Activated T-cell treated with anti-CD3 and anti-CD28 coated beads, Interleukin-2, amount 50 U/mL, for 72 hours (primary cell): ENCODE measurements around the gene TM4SF1. TPM values are rescaled to one million over a fixed set of nuclear protein-coding genes. Genes with fewer than 3 reads are reported as not detected.
"Not testable (repeated sequence)": the region's sequence is repeated elsewhere in the genome, so short reads cannot be mapped to it uniquely, and the experiment has no call there.

Experiments
- ATAC-seq, 2 donors: fragments of 150-1000 bp; cut with Tn5 transposase; replicated peaks in 1 of 2; 2 replicates each; pipeline ENCODE4 v1.10.0; 2021; ENCODE audit warnings: moderate library complexity in 2 of 2, mild to moderate bottlenecking in 1 of 2
- DNase-seq, 2 donors: peaks; one replicate each; pipeline ENCODE4 v3.0.0; 2021 to 2022; ENCODE audit warnings: mixed read lengths in 1 of 2
- H3K27ac Mint-ChIP-seq: one replicate; pipeline ENCODE4 v1.8.0; 2022; ENCODE audit warnings: mild to moderate bottlenecking, moderate library complexity, mixed read lengths
- H3K27me3 Mint-ChIP-seq: one replicate; pipeline ENCODE4 v1.8.0; 2022; ENCODE audit warnings: low read depth, mixed read lengths
- H3K36me3 Mint-ChIP-seq, 2 donors: one replicate each; pipeline ENCODE4 v1.8.0; 2022; ENCODE audit warnings: mixed read lengths in 2 of 2, mild to moderate bottlenecking in 1 of 2; ENCODE audit not compliant: insufficient read depth in 2 of 2
- H3K4me1 Mint-ChIP-seq: one replicate; pipeline ENCODE4 v1.8.0; 2022; ENCODE audit warnings: low read depth, mixed read lengths
- H3K4me3 Mint-ChIP-seq, 2 donors: one replicate each; pipeline ENCODE4 v1.8.0; 2022; ENCODE audit warnings: mild to moderate bottlenecking in 2 of 2, mixed read lengths in 2 of 2, moderate library complexity in 2 of 2
- H3K9me3 Mint-ChIP-seq, 2 donors: one replicate each; pipeline ENCODE4 v1.8.0; 2022; ENCODE audit warnings: mixed read lengths in 2 of 2
- total RNA-seq, 2 donors: library from RNA; stranded (reverse); gene quantifications; one replicate each; pipeline ENCODE4 v1.2.3, GENCODE V29; 2022

TM4SF1 gene
- total RNA-seq, 2 donors from 2014 or later = 0.23 TPM; not detected in 1

DNA sequence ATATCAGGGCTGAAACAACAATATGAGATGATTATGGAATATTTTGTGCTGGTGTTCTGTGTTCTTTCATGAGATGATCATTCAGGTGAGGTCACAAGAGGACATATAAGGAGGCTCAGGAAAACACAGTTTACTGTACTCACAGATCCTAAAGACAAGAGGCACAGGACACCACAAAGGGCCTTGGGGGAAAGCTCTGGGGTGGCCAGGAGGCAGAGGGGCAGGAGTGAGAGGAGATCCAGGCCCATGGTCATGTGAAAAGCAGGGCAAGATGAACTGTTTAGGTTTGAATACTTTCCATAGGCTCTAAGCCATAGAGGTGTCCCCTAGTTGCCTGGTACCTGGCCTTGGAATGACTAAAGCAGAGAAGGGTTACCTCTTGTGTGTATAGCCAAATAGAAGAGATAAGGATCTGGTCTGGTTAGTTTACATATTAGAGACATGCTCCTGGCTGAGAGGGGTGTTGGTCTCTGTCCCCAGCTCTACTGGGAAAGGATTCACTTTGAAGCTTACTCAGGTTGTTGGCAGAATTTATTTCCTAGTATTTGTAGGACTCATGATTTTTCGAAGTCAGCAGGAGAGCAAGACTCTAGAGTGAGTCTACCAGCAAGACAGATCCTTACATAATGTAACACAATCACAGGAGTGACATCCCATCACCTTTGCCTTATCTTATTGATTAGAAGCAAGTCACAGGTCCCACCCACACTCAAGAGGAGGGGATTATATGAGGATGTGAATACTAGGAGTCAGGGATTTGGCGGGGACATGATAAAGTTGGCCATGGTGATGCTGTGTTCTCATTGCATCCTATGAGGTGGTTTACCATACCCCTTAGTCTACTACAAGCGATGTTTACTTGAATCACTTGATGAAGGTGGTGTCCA lies 11.3 kb upstream of the TM4SF1 start:
- H3K36me3 Mint-ChIP-seq = no peaks in the 10 kb centered on the region
- no peak overlapping the region for H3K27ac Mint-ChIP-seq
- H3K27me3 Mint-ChIP-seq = peaks cover 7% of the 10 kb centered on the region
- no peaks in the 10 kb centered on the region for H3K9me3 Mint-ChIP-seq
- DNase-seq (no peak), ATAC-seq (no peak)
- H3K4me3 Mint-ChIP-seq = no peak overlapping the region
- H3K4me1 Mint-ChIP-seq = no peaks in the 10 kb centered on the region

GRCh38 chr3:149388001-149388440 lies 10.6 kb upstream of the TM4SF1 start:
- H3K27me3 Mint-ChIP-seq = peaks cover 7% of the 10 kb centered on the region
- no peaks in the 10 kb centered on the region for H3K4me1 Mint-ChIP-seq
- no peaks in the 10 kb centered on the region for H3K36me3 Mint-ChIP-seq
- no peaks in the 10 kb centered on the region for H3K9me3 Mint-ChIP-seq
- ATAC-seq (no peak), DNase-seq (no peak)
- no peak overlapping the region for H3K4me3 Mint-ChIP-seq
- H3K27ac Mint-ChIP-seq = no peak overlapping the region

- Mint-ChIP-seq H3K9me3 (no peaks in the 10 kb centered on the region), H3K27me3 (peaks cover 7% of the 10 kb centered on the region), H3K4me3 (no peak overlapping the region), H3K4me1 (no peaks in the 10 kb centered on the region), H3K27ac (no peak overlapping the region), H3K36me3 (no peaks in the 10 kb centered on the region)
- no peak for DNase-seq
- no peak for ATAC-seq
Measured at GRCh38 chr3:149386299-149386606, 8.8 kb upstream of the TM4SF1 start.

DNA sequence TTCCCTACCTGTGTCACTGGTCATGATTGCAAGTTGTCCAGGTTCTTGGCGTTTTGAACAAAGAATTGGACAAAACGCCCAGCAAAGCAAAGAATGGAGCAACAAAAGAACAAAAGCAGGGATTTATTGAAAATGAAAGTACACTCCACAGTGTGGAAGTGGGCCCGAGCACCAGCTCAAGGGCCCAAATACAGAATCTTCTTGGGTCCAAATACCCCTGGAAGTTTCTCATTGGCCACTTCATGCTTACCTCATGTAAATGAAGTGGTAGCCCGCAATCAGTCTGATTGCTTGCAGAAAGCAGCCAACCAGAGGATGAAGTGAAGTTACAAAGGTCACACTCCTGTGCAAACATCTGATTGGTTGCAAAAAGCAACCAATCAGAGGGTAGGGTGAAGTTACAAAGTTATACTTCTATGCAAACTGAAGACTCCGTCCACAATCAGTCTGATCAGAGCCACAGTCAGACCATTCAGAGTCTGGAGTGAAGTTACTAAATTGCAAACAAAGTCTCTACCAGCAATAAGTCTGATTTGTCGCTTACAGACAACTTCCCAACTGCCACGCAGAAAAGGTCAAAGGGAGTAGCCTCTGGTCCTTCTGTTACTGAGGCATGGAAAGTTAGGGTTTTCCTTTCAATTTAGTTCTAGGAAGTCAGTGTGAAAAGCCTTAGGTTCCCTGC lies 8.3 kb upstream of the TM4SF1 start:
- H3K4me1 Mint-ChIP-seq = no peaks in the 10 kb centered on the region

DNA sequence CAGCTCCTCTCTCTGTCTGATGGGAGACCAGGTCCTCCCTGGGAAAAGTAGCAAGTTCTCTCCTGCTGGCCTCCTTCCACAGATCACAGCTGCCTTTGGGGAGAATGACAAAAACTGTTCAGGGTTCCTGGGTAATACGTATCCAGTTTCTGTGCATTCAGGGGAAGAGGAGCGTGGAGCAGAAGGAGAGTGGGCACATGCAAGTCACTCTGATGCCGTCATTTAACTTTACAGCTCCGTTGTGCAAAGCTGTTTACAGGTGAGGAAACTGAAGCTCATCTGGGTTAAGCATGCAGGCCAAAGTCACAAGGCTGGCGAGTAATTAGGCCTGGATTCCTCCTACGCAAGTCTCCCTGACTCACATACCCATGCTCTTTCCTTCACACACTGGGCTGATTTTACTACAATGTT lies 7.5 kb upstream of the TM4SF1 start:
- Mint-ChIP-seq H3K27me3 (peaks cover 7% of the 10 kb centered on the region), H3K9me3 (no peaks in the 10 kb centered on the region), H3K36me3 (no peaks in the 10 kb centered on the region), H3K4me3 (no peak overlapping the region), H3K27ac (no peak overlapping the region), H3K4me1 (no peaks in the 10 kb centered on the region)
- ATAC-seq (no peak), DNase-seq (no peak)

More for the DNA sequence above, 8.3 kb upstream of the TM4SF1 start:
- Mint-ChIP-seq H3K36me3 (no peaks in the 10 kb centered on the region), H3K9me3 (no peaks in the 10 kb centered on the region), H3K4me3 (no peak overlapping the region), H3K27me3 (peaks cover 7% of the 10 kb centered on the region), H3K27ac (no peak overlapping the region)
- DNase-seq (no peak), ATAC-seq (no peak)

GRCh38 chr3:149384167-149384566 lies 6.7 kb upstream of the TM4SF1 start:
- ATAC-seq (no peak), DNase-seq (no peak)
- peaks cover 7% of the 10 kb centered on the region for H3K27me3 Mint-ChIP-seq
- H3K9me3 Mint-ChIP-seq = no peaks in the 10 kb centered on the region
- H3K4me3 Mint-ChIP-seq = no peak overlapping the region
- H3K4me1 Mint-ChIP-seq = no peaks in the 10 kb centered on the region
- no peaks in the 10 kb centered on the region for H3K36me3 Mint-ChIP-seq
- H3K27ac Mint-ChIP-seq = no peak overlapping the region

- no peaks in the 10 kb centered on the region for H3K9me3 Mint-ChIP-seq
- no peak overlapping the region for H3K27ac Mint-ChIP-seq
- H3K4me1 Mint-ChIP-seq = no peaks in the 10 kb centered on the region
- DNase-seq (no peak), ATAC-seq (no peak)
- peaks cover 7% of the 10 kb centered on the region for H3K27me3 Mint-ChIP-seq
- H3K36me3 Mint-ChIP-seq = no peaks in the 10 kb centered on the region
- no peak overlapping the region for H3K4me3 Mint-ChIP-seq
Measured at GRCh38 chr3:149383703-149384102, 6.3 kb upstream of the TM4SF1 start.

GRCh38 chr3:149382518-149382917 lies 5.1 kb upstream of the TM4SF1 start:
- no peak for ATAC-seq
- no peaks in the 10 kb centered on the region for H3K36me3 Mint-ChIP-seq

GRCh38 chr3:149382101-149382467 lies 4.6 kb upstream of the TM4SF1 start:
- peaks cover 4% of the 10 kb centered on the region for H3K4me1 Mint-ChIP-seq
- H3K27me3 Mint-ChIP-seq = peaks cover 7% of the 10 kb centered on the region
- H3K9me3 Mint-ChIP-seq = no peaks in the 10 kb centered on the region
- no peak overlapping the region for H3K27ac Mint-ChIP-seq
- H3K4me3 Mint-ChIP-seq = no peak overlapping the region
- no peaks in the 10 kb centered on the region for H3K36me3 Mint-ChIP-seq
- no peak for DNase-seq
- no peak for ATAC-seq

More at GRCh38 chr3:149382518-149382917, 5.1 kb upstream of the TM4SF1 start:
- H3K27me3 Mint-ChIP-seq = peaks cover 3% of the 10 kb centered on the region
- DNase-seq = no peak
- H3K27ac Mint-ChIP-seq = no peak overlapping the region
- no peak overlapping the region for H3K4me3 Mint-ChIP-seq
- no peaks in the 10 kb centered on the region for H3K9me3 Mint-ChIP-seq
- no peaks in the 10 kb centered on the region for H3K4me1 Mint-ChIP-seq

- no peaks in the 10 kb centered on the region for H3K36me3 Mint-ChIP-seq
- no peaks in the 10 kb centered on the region for H3K9me3 Mint-ChIP-seq
- H3K27me3 Mint-ChIP-seq = peaks cover 11% of the 10 kb centered on the region
- peaks cover 4% of the 10 kb centered on the region for H3K4me1 Mint-ChIP-seq
- DNase-seq (no peak), ATAC-seq (no peak)
- H3K27ac Mint-ChIP-seq = no peak overlapping the region
- H3K4me3 Mint-ChIP-seq = no peak overlapping the region
Measured at GRCh38 chr3:149381173-149382100, 4.0 kb upstream of the TM4SF1 start.

- peaks cover 11% of the 10 kb centered on the region for H3K27me3 Mint-ChIP-seq
- not testable (repeated sequence) for H3K27ac Mint-ChIP-seq, H3K4me3 Mint-ChIP-seq, H3K4me1 Mint-ChIP-seq, ATAC-seq, H3K9me3 Mint-ChIP-seq, DNase-seq, H3K36me3 Mint-ChIP-seq
Measured at GRCh38 chr3:149380220-149380619, 2.8 kb upstream of the TM4SF1 start.

GRCh38 chr3:149378478-149379309 lies 1.2 kb upstream of the TM4SF1 start:
- no peaks in the 10 kb centered on the region for H3K36me3 Mint-ChIP-seq
- H3K9me3 Mint-ChIP-seq = no peaks in the 10 kb centered on the region
- no peak overlapping the region for H3K27ac Mint-ChIP-seq
- H3K27me3 Mint-ChIP-seq = peaks cover 11% of the 10 kb centered on the region
- H3K4me1 Mint-ChIP-seq = peaks cover 4% of the 10 kb centered on the region
- ATAC-seq = no peak
- H3K4me3 Mint-ChIP-seq = no peak overlapping the region
- DNase-seq = no peak
